CD14-positive monocyte (primary cell): ENCODE measurements around the gene PLSCR4. TPM values are rescaled to one million over a fixed set of nuclear protein-coding genes. Genes with fewer than 3 reads are reported as not detected.

ENCODE experiments used
- DNase-seq, 3 donors: peaks; one replicate each; pipeline ENCODE4 v3.0.0-alpha.2; 2011 to 2022
- H2AFZ ChIP-seq: 2 replicates; pipeline ENCODE4 v1.6.0; 2012; ENCODE audit warnings: mild to moderate bottlenecking, low read depth, low read length, inconsistent platforms; ENCODE audit not compliant: insufficient read depth, poor library complexity, severe bottlenecking
- H3K27ac ChIP-seq, 2 donors: 1 replicate in 1 of 2; 2 replicates in 1 of 2; pipeline ENCODE4 v1.5.1; 2012 to 2013; ENCODE audit warnings: low read length in 2 of 2, control low read depth in 1 of 2, inconsistent platforms in 1 of 2, low read depth in 1 of 2, mild to moderate bottlenecking in 1 of 2
- H3K27me3 ChIP-seq, 2 donors: one replicate each; pipeline versions ENCODE4 v1.6.0 to v1.6.1; 2011 to 2013; ENCODE audit warnings: low read length in 2 of 2; ENCODE audit not compliant: control insufficient read depth in 2 of 2, insufficient read depth in 2 of 2
- H3K36me3 ChIP-seq, 2 donors: replicated peaks in 1 of 2; 1 replicate in 1 of 2; 2 replicates in 1 of 2; pipeline versions ENCODE4 v1.5.1 to v1.6.1; 2012 to 2013; ENCODE audit warnings: low read length in 2 of 2, control low read depth in 1 of 2, inconsistent platforms in 1 of 2, mild to moderate bottlenecking in 1 of 2; ENCODE audit not compliant: insufficient read depth in 2 of 2, control insufficient read depth in 1 of 2
- H3K4me1 ChIP-seq, 2 donors: 1 replicate in 1 of 2; 2 replicates in 1 of 2; pipeline versions ENCODE4 v1.5.1 to v1.6.1; 2012 to 2013; ENCODE audit warnings: low read length in 2 of 2, control low read depth in 1 of 2, inconsistent platforms in 1 of 2, mild to moderate bottlenecking in 1 of 2, moderate library complexity in 1 of 2; ENCODE audit not compliant: insufficient read depth in 2 of 2, control insufficient read depth in 1 of 2
- H3K4me2 ChIP-seq: replicated peaks from 2 replicates; pipeline ENCODE3; 2012; ENCODE audit warnings: low read length, moderate library complexity, mild to moderate bottlenecking; ENCODE audit not compliant: poor library complexity, severe bottlenecking; ENCODE audit errors: extremely low read depth
- H3K4me3 ChIP-seq, 3 experiments: fragments of 200-600 bp in 1 of 3; sonication (generic) in 1 of 3; replicated peaks in 1 of 3; 1 replicate in 2 of 3; 2 replicates in 1 of 3; pipeline ENCODE4 v1.5.1; 2011 to 2013; ENCODE audit warnings: low read length in 3 of 3, mild to moderate bottlenecking in 3 of 3, control low read depth in 2 of 3, low read depth in 2 of 3, inconsistent platforms in 1 of 3, moderate library complexity in 1 of 3
- H3K79me2 ChIP-seq: 2 replicates; pipeline ENCODE4 v1.6.0; 2012; ENCODE audit warnings: mild to moderate bottlenecking, control low read depth, inconsistent platforms, low read length, moderate library complexity; ENCODE audit not compliant: insufficient read depth
- H3K9ac ChIP-seq: 2 replicates; pipeline ENCODE4 v1.6.0; 2017; ENCODE audit warnings: low read length, mild to moderate bottlenecking; ENCODE audit not compliant: insufficient read depth, poor library complexity, severe bottlenecking
- H3K9me3 ChIP-seq, 2 donors: replicated peaks in 1 of 2; 1 replicate in 1 of 2; 2 replicates in 1 of 2; pipeline versions ENCODE4 v1.5.1 to v1.6.1; 2012 to 2013; ENCODE audit warnings: low read length in 2 of 2, control low read depth in 1 of 2; ENCODE audit not compliant: control insufficient read depth in 1 of 2, insufficient read depth in 1 of 2
- H4K20me1 ChIP-seq: 2 replicates; pipeline ENCODE4 v1.6.0; 2012; ENCODE audit warnings: mild to moderate bottlenecking, low read length, control low read depth, moderate library complexity; ENCODE audit not compliant: insufficient read depth
- H3K27ac Mint-ChIP-seq, 7 donors: one replicate each; pipeline ENCODE4 v1.8.0; 2020; ENCODE audit warnings: mild to moderate bottlenecking in 7 of 7, mixed read lengths in 7 of 7, moderate library complexity in 6 of 7, inconsistent platforms in 2 of 7
- H3K27me3 Mint-ChIP-seq, 3 donors: one replicate each; pipeline ENCODE4 v1.8.0; 2021 to 2022; ENCODE audit warnings: low read depth in 3 of 3, mild to moderate bottlenecking in 3 of 3, mixed read lengths in 3 of 3, moderate library complexity in 3 of 3, inconsistent platforms in 1 of 3
- H3K36me3 Mint-ChIP-seq, 2 donors: one replicate each; pipeline ENCODE4 v1.8.0; 2020; ENCODE audit warnings: mixed read lengths in 2 of 2, inconsistent platforms in 1 of 2, mild to moderate bottlenecking in 1 of 2
- H3K4me1 Mint-ChIP-seq: one replicate; pipeline ENCODE4 v1.8.0; 2020; ENCODE audit warnings: mild to moderate bottlenecking, mixed read lengths
- H3K4me3 Mint-ChIP-seq, 2 donors: one replicate each; pipeline ENCODE4 v1.8.0; 2020; ENCODE audit warnings: mild to moderate bottlenecking in 2 of 2, mixed read lengths in 2 of 2, moderate library complexity in 1 of 2
- H3K9me3 Mint-ChIP-seq, 7 donors: one replicate each; pipeline ENCODE4 v1.8.0; 2020 to 2022; ENCODE audit warnings: mixed read lengths in 7 of 7, mild to moderate bottlenecking in 6 of 7, moderate library complexity in 6 of 7, inconsistent platforms in 2 of 7
- CTCF ChIP-seq: fragments of 200-600 bp; IDR thresholded peaks from one replicate; pipeline ENCODE4 v1.8.0; 2022; ENCODE audit warnings: antibody characterized with exemption, mild to moderate bottlenecking
- WGBS: methylation state at CpG from one replicate; pipeline ENCODE4 v1.1.5; 2013; ENCODE audit warnings: missing lambda C conversion rate; ENCODE audit not compliant: insufficient coverage; 5-methylcytosine and 5-hydroxymethylcytosine counted together
- intact Hi-C, 2 donors: fragments of 100-400 bp; cut with micrococcal nuclease; formaldehyde crosslinking; loops; one replicate each; pipeline versions ENCODE4 v1.15.0 to v1.15.1; 2023
- polyA plus RNA-seq, 3 donors: library from polyadenylated mRNA; depleted of rRNA in 1 of 3; unstranded in 2 of 3; stranded (reverse) in 1 of 3; fragments of 300-500 nt in 2 of 3; fragments of >200 nt in 1 of 3; fragmentation: Illumina TruSeq in 2 of 3; gene quantifications; 1 replicate in 2 of 3; 2 replicates in 1 of 3; pipeline ENCODE4 v1.2.3, GENCODE V29; 2012 to 2021

PLSCR4 gene
- polyA plus RNA-seq, 3 donors: 0.05 TPM; not detected in 2

GRCh38 chr3:146268535-146269219 is 17.8 kb upstream of the PLSCR4 start:
- Histone ChIP-seq H3K4me3 (no peak overlapping the region), H3K36me3 (no peaks in the 10 kb centered on the region), H3K4me1 (no peaks in the 10 kb centered on the region), H2AFZ (no peak overlapping the region), H3K27ac (no peak overlapping the region), H3K9ac (no peak overlapping the region), H3K4me2 (no peak overlapping the region), H3K79me2 (no peaks in the 10 kb centered on the region), H4K20me1 (no peaks in the 10 kb centered on the region), H3K9me3 (no peaks in the 10 kb centered on the region), H3K27me3 (no peaks in the 10 kb centered on the region)
- no peak overlapping the region for H3K4me3 Mint-ChIP-seq
- H3K36me3 Mint-ChIP-seq: no peaks in the 10 kb centered on the region
- H3K9me3 Mint-ChIP-seq: peaks cover 0 to 4% (median 0%) of the 10 kb centered on the region in 7 donors
- WGBS: 100% methylated on average over 2 of the region's 6 CpGs
- no peaks in the 10 kb centered on the region for H3K27me3 Mint-ChIP-seq
- H3K27ac Mint-ChIP-seq: no peak overlapping the region
- intact Hi-C loops: no loop called here
- DNase-seq: no peak
- no peaks in the 10 kb centered on the region for H3K4me1 Mint-ChIP-seq
- TF ChIP-seq CTCF: no peak

- Histone ChIP-seq H3K27ac (no peak overlapping the region), H3K9me3 (no peaks in the 10 kb centered on the region), H3K4me1 (no peaks in the 10 kb centered on the region), H3K27me3 (no peaks in the 10 kb centered on the region), H3K4me2 (no peak overlapping the region), H3K79me2 (no peaks in the 10 kb centered on the region), H4K20me1 (no peaks in the 10 kb centered on the region), H2AFZ (no peak overlapping the region), H3K4me3 (no peak overlapping the region), H3K9ac (no peak overlapping the region), H3K36me3 (no peaks in the 10 kb centered on the region)
- H3K4me3 Mint-ChIP-seq: no peak overlapping the region
- H3K27ac Mint-ChIP-seq: no peak overlapping the region
- no CpG with 5 or more reads among the region's 1 CpG for WGBS
- no peak for DNase-seq
- H3K36me3 Mint-ChIP-seq: no peaks in the 10 kb centered on the region
- no peak for TF ChIP-seq CTCF
- intact Hi-C loops: no loop called here
- no peaks in the 10 kb centered on the region for H3K27me3 Mint-ChIP-seq
- no peaks in the 10 kb centered on the region for H3K4me1 Mint-ChIP-seq
- peaks cover 0 to under 1% (median 0%) of the 10 kb centered on the region in 7 donors for H3K9me3 Mint-ChIP-seq
Observed at GRCh38 chr3:146265720-146266119, 14.8 kb upstream of the PLSCR4 start.
